ENCODE results near the gene MPZL1. TPM values are rescaled to one million over a fixed set of nuclear protein-coding genes. Genes with fewer than 3 reads are reported as not detected.

MPZL1 gene
- total RNA-seq (2014; rRNA removed; shearing (Covaris generic); ENCODE audit: low replicate concordance), result 148 and 159 TPM in 2 replicates

- in situ Hi-C loops (cut with HindIII; ENCODE audit: low pct_unique_long_range_greater_than_20kb, low sequenced_read_pairs), result no loop called here
- peak; percentile 94 for DNase-seq (ENCODE audit: low read depth)
Observed at GRCh38 chr1:167721617-167722151, at the start of gene MPZL1. Gene MPZL1, plus strand, starts transcription at chr1:167721982. Its CDS starts 170 bp downstream, at chr1:167722152.

- in situ Hi-C loops (cut with HindIII; ENCODE audit: low pct_unique_long_range_greater_than_20kb, low sequenced_read_pairs), result no loop called here
- no peak for DNase-seq (ENCODE audit: low read depth)
Observed at GRCh38 chr1:167672831-167673230, 49.0 kb upstream of the MPZL1 start.

- in situ Hi-C loops (cut with HindIII; ENCODE audit: low pct_unique_long_range_greater_than_20kb, low sequenced_read_pairs), result no loop called here
- DNase-seq (ENCODE audit: low read depth), result no peak
Observed at GRCh38 chr1:167673265-167673664, 48.5 kb upstream of the MPZL1 start.

- in situ Hi-C loops (cut with HindIII; ENCODE audit: low pct_unique_long_range_greater_than_20kb, low sequenced_read_pairs), result no loop called here
- DNase-seq (ENCODE audit: low read depth), result no peak
Observed at GRCh38 chr1:167674156-167674555, 47.6 kb upstream of the MPZL1 start.

GRCh38 chr1:167675440-167675839, 46.3 kb upstream of the MPZL1 start:
- in situ Hi-C loops (cut with HindIII; ENCODE audit: low pct_unique_long_range_greater_than_20kb, low sequenced_read_pairs), result no loop called here
- no peak for DNase-seq (ENCODE audit: low read depth)

- in situ Hi-C loops (cut with HindIII; ENCODE audit: low pct_unique_long_range_greater_than_20kb, low sequenced_read_pairs), result no loop called here
Observed at GRCh38 chr1:167676205-167676915, 45.4 kb upstream of the MPZL1 start.

GRCh38 chr1:167676916-167677848, 44.6 kb upstream of the MPZL1 start:
- in situ Hi-C loops (cut with HindIII; ENCODE audit: low pct_unique_long_range_greater_than_20kb, low sequenced_read_pairs), result no loop called here
- no peak for DNase-seq (ENCODE audit: low read depth)

More at GRCh38 chr1:167676205-167676915, 45.4 kb upstream of the MPZL1 start:
- DNase-seq (ENCODE audit: low read depth), result no peak

GRCh38 chr1:167678422-167678821, 43.4 kb upstream of the MPZL1 start:
- in situ Hi-C loops (cut with HindIII; ENCODE audit: low pct_unique_long_range_greater_than_20kb, low sequenced_read_pairs), result no loop called here
- DNase-seq (ENCODE audit: low read depth), result no peak

- DNase-seq (ENCODE audit: low read depth), result no peak
- in situ Hi-C loops (cut with HindIII; ENCODE audit: low pct_unique_long_range_greater_than_20kb, low sequenced_read_pairs), result no loop called here
Observed at GRCh38 chr1:167678838-167679237, 42.9 kb upstream of the MPZL1 start.

GRCh38 chr1:167679714-167680113, 42.1 kb upstream of the MPZL1 start:
- no peak for DNase-seq (ENCODE audit: low read depth)
- in situ Hi-C loops (cut with HindIII; ENCODE audit: low pct_unique_long_range_greater_than_20kb, low sequenced_read_pairs), result no loop called here

- no peak for DNase-seq (ENCODE audit: low read depth)
- in situ Hi-C loops (cut with HindIII; ENCODE audit: low pct_unique_long_range_greater_than_20kb, low sequenced_read_pairs), result no loop called here
Observed at GRCh38 chr1:167681024-167681423, 40.8 kb upstream of the MPZL1 start.

- DNase-seq (ENCODE audit: low read depth), result no peak
- in situ Hi-C loops (cut with HindIII; ENCODE audit: low pct_unique_long_range_greater_than_20kb, low sequenced_read_pairs), result no loop called here
Observed at GRCh38 chr1:167681451-167682098, 40.2 kb upstream of the MPZL1 start.

- DNase-seq (ENCODE audit: low read depth), result no peak
- in situ Hi-C loops (cut with HindIII; ENCODE audit: low pct_unique_long_range_greater_than_20kb, low sequenced_read_pairs), result no loop called here
Observed at GRCh38 chr1:167683226-167683625, 38.6 kb upstream of the MPZL1 start.

- DNase-seq (ENCODE audit: low read depth), result no peak
- in situ Hi-C loops (cut with HindIII; ENCODE audit: low pct_unique_long_range_greater_than_20kb, low sequenced_read_pairs), result no loop called here
Observed at GRCh38 chr1:167683641-167684502, 37.9 kb upstream of the MPZL1 start.

- no peak for DNase-seq (ENCODE audit: low read depth)
- in situ Hi-C loops (cut with HindIII; ENCODE audit: low pct_unique_long_range_greater_than_20kb, low sequenced_read_pairs), result no loop called here
Observed at GRCh38 chr1:167685844-167686243, 35.9 kb upstream of the MPZL1 start.

GRCh38 chr1:167687919-167688519, 33.8 kb upstream of the MPZL1 start:
- in situ Hi-C loops (cut with HindIII; ENCODE audit: low pct_unique_long_range_greater_than_20kb, low sequenced_read_pairs), result no loop called here
- peak; percentile 48 for DNase-seq (ENCODE audit: low read depth)

GRCh38 chr1:167689567-167689920, 32.2 kb upstream of the MPZL1 start:
- in situ Hi-C loops (cut with HindIII; ENCODE audit: low pct_unique_long_range_greater_than_20kb, low sequenced_read_pairs), result no loop called here
- no peak for DNase-seq (ENCODE audit: low read depth)
